Loucy (cell line): Measurements from ENCODE around the gene RMND5B.

Experiments used
- H2AFZ ChIP-seq: fragments of 200-600 bp; sonication (generic); 2 replicates; pipeline ENCODE4 v1.6.0; 2016; ENCODE audit warnings: antibody characterized with exemption, mild to moderate bottlenecking, low read length, moderate library complexity
- H3F3A ChIP-seq: fragments of 200-600 bp; 2 replicates; pipeline ENCODE4 v1.6.0; 2016; ENCODE audit warnings: antibody characterized with exemption, low read depth, mild to moderate bottlenecking
- H3K27me3 ChIP-seq: fragments of 200-600 bp; sonication (generic); 2 replicates; pipeline ENCODE4 v1.6.1; 2014; ENCODE audit warnings: low read length, mild to moderate bottlenecking; ENCODE audit not compliant: insufficient read depth, poor library complexity, severe bottlenecking
- H3K36me3 ChIP-seq: fragments of 200-600 bp; sonication (generic); 2 replicates; pipeline ENCODE4 v1.6.1; 2016; ENCODE audit warnings: low read length; ENCODE audit not compliant: insufficient read depth
- H3K4me1 ChIP-seq: fragments of 200-600 bp; sonication (generic); 2 replicates; pipeline ENCODE4 v1.5.1; 2014; ENCODE audit warnings: low read length, mild to moderate bottlenecking; ENCODE audit not compliant: insufficient read depth, poor library complexity, severe bottlenecking
- H3K4me2 ChIP-seq: fragments of 200-600 bp; sonication (generic); 2 replicates; pipeline ENCODE4 v1.6.0; 2014; ENCODE audit warnings: antibody characterized with exemption, low read length, low read depth, mild to moderate bottlenecking; ENCODE audit not compliant: poor library complexity, severe bottlenecking
- H3K4me3 ChIP-seq: fragments of 200-600 bp; sonication (generic); 2 replicates; pipeline ENCODE4 v1.5.1; 2014; ENCODE audit warnings: low read length, mild to moderate bottlenecking, mixed read lengths; ENCODE audit not compliant: poor library complexity, severe bottlenecking
- H3K79me2 ChIP-seq: fragments of 200-600 bp; sonication (generic); 2 replicates; pipeline ENCODE4 v1.6.1; 2014; ENCODE audit warnings: low read length; ENCODE audit not compliant: insufficient read depth
- H3K9ac ChIP-seq: fragments of 200-600 bp; sonication (generic); 2 replicates; pipeline ENCODE4 v1.6.0; 2014; ENCODE audit warnings: mild to moderate bottlenecking, low read depth, low read length, moderate library complexity; ENCODE audit not compliant: poor library complexity, severe bottlenecking
- H3K9me2 ChIP-seq: fragments of 200-600 bp; sonication (generic); replicated peaks from 2 replicates; pipeline ENCODE4 v1.6.1; 2016; ENCODE audit warnings: low read depth, low read length, mixed read lengths
- H3K9me3 ChIP-seq: fragments of 200-600 bp; sonication (generic); 2 replicates; pipeline ENCODE4 v1.6.1; 2014; ENCODE audit warnings: mild to moderate bottlenecking, antibody characterized with exemption, low read length, low read depth; ENCODE audit not compliant: insufficient read depth
- H4K20me1 ChIP-seq: fragments of 200-600 bp; sonication (generic); 2 replicates; pipeline ENCODE4 v1.6.0; 2014; ENCODE audit warnings: antibody characterized with exemption, low read length, mild to moderate bottlenecking; ENCODE audit not compliant: insufficient read depth, poor library complexity, severe bottlenecking
- CTCF ChIP-seq: fragments of 200-600 bp; sonication (generic); conservative IDR thresholded peaks from 2 replicates; pipeline ENCODE4 v1.5.1; 2014; ENCODE audit warnings: mild to moderate bottlenecking, antibody characterized with exemption, low read length
- EZH2phosphoT487 ChIP-seq: fragments of 200-600 bp; IDR thresholded peaks from 2 replicates; pipeline ENCODE4 v1.6.1; 2018; ENCODE audit warnings: antibody characterized with exemption, mild to moderate bottlenecking, moderate library complexity, borderline replicate concordance

Gene RMND5B

GRCh38 chr5:178142642-178143041 lies 11.8 kb downstream of the RMND5B start:
- no peak overlapping the region for H3K4me3 ChIP-seq
- H3K27me3 ChIP-seq = no peaks in the 10 kb centered on the region
- no peaks in the 10 kb centered on the region for H3K9me3 ChIP-seq
- H3K4me2 ChIP-seq = no peak overlapping the region
- no peak overlapping the region for H3K9ac ChIP-seq
- peaks cover 8% of the 10 kb centered on the region; the same call in 1 of the 2 replicates for H3K36me3 ChIP-seq
- no peaks in the 10 kb centered on the region for H3K9me2 ChIP-seq
- no peaks in the 10 kb centered on the region for H3F3A ChIP-seq
- H3K79me2 ChIP-seq = no peaks in the 10 kb centered on the region
- H4K20me1 ChIP-seq = no peaks in the 10 kb centered on the region
- TF ChIP-seq CTCF = no peak
- no peak for TF ChIP-seq EZH2phosphoT487
- H2AFZ ChIP-seq = no peak overlapping the region
- H3K4me1 ChIP-seq = no peaks in the 10 kb centered on the region

GRCh38 chr5:178143246-178143645 lies 12.4 kb downstream of the RMND5B start:
- no peaks in the 10 kb centered on the region for H3K4me1 ChIP-seq
- no peak for TF ChIP-seq CTCF
- TF ChIP-seq EZH2phosphoT487 = no peak
- no peaks in the 10 kb centered on the region for H3K27me3 ChIP-seq
- no peak overlapping the region for H2AFZ ChIP-seq
- no peak overlapping the region for H3K4me3 ChIP-seq
- H3K79me2 ChIP-seq = no peaks in the 10 kb centered on the region
- H3K9me3 ChIP-seq = no peaks in the 10 kb centered on the region
- no peak overlapping the region for H3K9ac ChIP-seq
- H4K20me1 ChIP-seq = no peaks in the 10 kb centered on the region
- no peak overlapping the region for H3K4me2 ChIP-seq
- peaks cover 14% of the 10 kb centered on the region; the same call in 1 of the 2 replicates for H3K36me3 ChIP-seq
- no peaks in the 10 kb centered on the region for H3K9me2 ChIP-seq
- no peaks in the 10 kb centered on the region for H3F3A ChIP-seq

GRCh38 chr5:178143901-178144300 lies 13.1 kb downstream of the RMND5B start:
- Histone ChIP-seq H3K79me2 (no peaks in the 10 kb centered on the region), H2AFZ (no peak overlapping the region), H3F3A (no peaks in the 10 kb centered on the region), H3K9me2 (no peaks in the 10 kb centered on the region), H3K27me3 (no peaks in the 10 kb centered on the region), H3K4me2 (no peak overlapping the region), H4K20me1 (no peaks in the 10 kb centered on the region), H3K4me1 (no peaks in the 10 kb centered on the region), H3K9ac (no peak overlapping the region), H3K4me3 (no peak overlapping the region), H3K36me3 (peaks cover 17% of the 10 kb centered on the region; the same call in 1 of the 2 replicates), H3K9me3 (no peaks in the 10 kb centered on the region)
- TF ChIP-seq CTCF (no peak), EZH2phosphoT487 (no peak)
